Measurements from ENCODE around the gene XIST. TPM values are rescaled to one million over a fixed set of nuclear protein-coding genes. Genes with fewer than 3 reads are reported as not detected.
"Not testable (repeated sequence)": the region's sequence is repeated elsewhere in the genome, so short reads cannot be mapped to it uniquely, and the experiment has no call there.

XIST gene
- total and polyA plus RNA-seq, 2 of the 8 experiments (the other 6 are each of a cell fraction or from before 2014, with no cell fraction given): 0.06 to 0.19 TPM

- H2BK120ac ChIP-seq (replicated peaks; ENCODE audit: low read depth, low read length); H3K14ac ChIP-seq (ENCODE audit: insufficient read length); H2BK12ac ChIP-seq (ENCODE audit: low read depth, low read length); H3K27ac ChIP-seq (ENCODE audit: low read depth, low read length); H3K4ac ChIP-seq (replicated peaks; ENCODE audit: insufficient read length, low read depth, low read length); H4K5ac ChIP-seq (ENCODE audit: insufficient read length, low read depth, low read length); H3K56ac ChIP-seq (replicated peaks; ENCODE audit: insufficient read length, low read depth, low read length); H3K4me3 ChIP-seq (ENCODE audit: extremely low read depth in 1 of 4, insufficient read depth in 2 of 4, low read depth in 3 of 4, low read length in 4 of 4); H3K79me2 ChIP-seq (ENCODE audit: control insufficient read depth in 1 of 2, insufficient read depth in 2 of 2, low read length in 2 of 2); H2BK5ac ChIP-seq (ENCODE audit: low read depth, low read length); H3K9me3 ChIP-seq (ENCODE audit: insufficient read depth in 2 of 2, low read depth in 1 of 2, low read length in 1 of 2); H2BK15ac ChIP-seq (ENCODE audit: low read length); H3K18ac ChIP-seq (ENCODE audit: extremely low read depth, low read length); H3K79me1 ChIP-seq (ENCODE audit: low read depth, low read length); H2AK5ac ChIP-seq (ENCODE audit: low read depth, low read length); H3K23me2 ChIP-seq (ENCODE audit: low read depth, low read length); H4K8ac ChIP-seq (ENCODE audit: extremely low read depth, insufficient read depth, low read length); H3K9ac ChIP-seq (replicated peaks in 1 of 4; ENCODE audit: extremely low read depth in 1 of 4, low read depth in 3 of 4, low read length in 3 of 4); H4K20me1 ChIP-seq (replicated peaks in 1 of 2; ENCODE audit: control insufficient read depth in 1 of 2, insufficient read depth in 2 of 2, low read length in 2 of 2); CTCF ChIA-PET (ENCODE audit: partially characterized antibody); H2AFZ ChIP-seq (ENCODE audit: low read length); H3K4me1 ChIP-seq (replicated peaks in 1 of 4; ENCODE audit: control insufficient read depth in 3 of 4, insufficient read depth in 4 of 4, low read length in 3 of 4); H3K4me2 ChIP-seq (ENCODE audit: insufficient read depth in 1 of 2, low read depth in 2 of 2, low read length in 2 of 2); H3K36me3 ChIP-seq (ENCODE audit: control insufficient read depth in 2 of 4, insufficient read depth in 4 of 4, low read length in 3 of 4); H3K27me3 ChIP-seq (replicated peaks in 1 of 4; ENCODE audit: control insufficient read depth in 3 of 4, extremely low read depth in 1 of 4, insufficient read depth in 3 of 4, low read length in 3 of 4); H3K23ac ChIP-seq (ENCODE audit: insufficient read length); H2BK20ac ChIP-seq (ENCODE audit: low read length); DNase-seq (ENCODE audit: low read depth in 1 of 2, low spot score in 2 of 2); H4K91ac ChIP-seq (replicated peaks; ENCODE audit: insufficient read length, low read length); POLR2A ChIA-PET (ENCODE audit: partially characterized antibody); FAIRE-seq: not testable (repeated sequence)
- WGBS, 2 experiments (ENCODE audit: extremely low coverage in 1 of 2, insufficient coverage in 1 of 2, insufficient read length in 1 of 2, insufficient replicate concordance in 2 of 2, low coverage in 1 of 2, low lambda C conversion rate in 2 of 2, missing lambda C conversion rate in 1 of 2): no CpG with 5 or more reads among the region's 8 CpGs
These were observed 60.0 kb downstream of the XIST start for GRCh38 chrX:73792511-73792910.
